GM18858 (cell line): ENCODE measurements around the gene FGGY.
"Not testable (repeated sequence)": the region's sequence is repeated elsewhere in the genome, so short reads cannot be mapped to it uniquely, and the experiment has no call there.

Source experiments
- ATAC-seq: cut with Tn5 transposase; IDR thresholded peaks from one replicate; pipeline ENCODE4 v1.9.1; 2021; ENCODE audit not compliant: unreplicated experiment

FGGY gene

DNA sequence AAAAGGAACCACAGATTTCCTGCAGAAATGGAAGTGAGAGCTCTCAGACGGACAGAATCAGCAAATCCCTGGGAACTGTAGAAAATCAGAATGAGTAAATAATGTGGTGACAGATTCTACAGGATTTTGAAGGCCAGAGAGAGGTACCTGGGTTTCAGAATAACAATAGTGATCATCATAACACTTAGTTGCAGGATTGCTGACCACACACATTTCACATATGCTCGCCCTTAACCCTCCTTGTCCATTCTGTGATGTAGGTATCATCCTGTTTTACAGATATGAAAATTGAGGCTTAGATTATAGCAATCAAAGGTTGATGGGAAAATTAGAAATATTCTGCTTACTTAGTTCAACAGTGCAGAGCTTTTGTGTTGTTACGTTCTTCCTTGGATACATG, 419.9 kb downstream of the FGGY start:
- ATAC-seq = no peak

DNA sequence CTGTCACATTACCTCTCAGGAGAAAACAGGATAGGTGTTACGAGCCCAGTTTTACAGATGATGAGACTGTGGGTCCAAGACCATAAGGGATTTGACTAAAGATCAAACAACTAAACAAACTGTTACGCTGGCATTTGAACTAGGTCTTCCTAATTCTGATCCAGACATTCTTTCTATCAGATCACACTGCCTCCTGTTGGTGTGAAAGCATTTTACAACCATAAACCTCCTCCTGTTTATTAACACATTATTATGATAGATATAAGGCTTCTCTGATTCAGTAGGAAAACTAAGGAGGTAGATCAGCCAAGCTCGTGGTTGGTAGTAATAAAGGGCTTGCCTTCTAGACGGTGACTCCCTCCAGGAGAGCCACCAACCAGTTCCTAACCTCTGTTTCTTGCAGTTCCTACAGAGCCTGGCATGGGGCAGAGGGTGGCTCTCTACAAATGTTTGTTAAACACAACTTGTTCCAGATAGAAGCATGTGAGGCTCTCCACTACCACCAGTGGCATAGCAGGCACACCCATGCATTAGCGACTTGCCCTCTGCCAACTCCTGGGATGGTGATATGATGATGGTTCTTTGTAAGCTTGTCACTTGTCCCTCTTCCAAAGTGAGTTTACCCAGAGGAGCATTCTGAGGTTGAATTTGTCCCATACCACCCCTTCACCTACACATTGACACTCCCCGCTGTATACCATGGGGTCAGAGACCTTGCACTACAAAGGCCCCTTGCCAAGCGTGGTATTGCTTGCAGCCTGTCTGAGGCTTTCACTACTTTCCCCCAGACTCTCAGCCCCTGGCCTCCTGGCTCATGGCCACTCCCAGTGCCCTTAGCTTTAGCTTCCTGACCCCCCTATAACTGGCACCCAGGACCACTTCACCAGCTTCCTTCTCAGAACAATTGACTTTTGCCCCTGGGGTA, 421.4 kb downstream of the FGGY start:
- ATAC-seq = no peak

DNA sequence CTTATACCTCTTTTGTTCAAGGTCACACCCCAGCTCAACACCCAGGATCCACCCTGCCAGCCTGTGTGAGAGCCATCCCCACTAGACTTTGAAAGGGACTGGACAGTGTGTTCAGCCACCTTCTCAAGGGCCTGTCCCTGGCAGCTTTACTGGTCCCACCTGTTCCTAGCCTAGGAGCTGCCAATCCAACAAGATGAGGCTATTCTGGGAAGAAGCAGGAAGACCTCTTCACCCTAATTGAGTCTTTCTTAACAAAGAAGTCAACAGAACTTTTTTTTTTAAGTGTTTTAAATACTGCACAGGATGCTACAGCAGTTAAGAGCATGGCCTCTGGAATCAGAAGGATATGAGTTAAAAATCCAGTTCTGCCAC, 422.1 kb downstream of the FGGY start:
- no peak for ATAC-seq

DNA sequence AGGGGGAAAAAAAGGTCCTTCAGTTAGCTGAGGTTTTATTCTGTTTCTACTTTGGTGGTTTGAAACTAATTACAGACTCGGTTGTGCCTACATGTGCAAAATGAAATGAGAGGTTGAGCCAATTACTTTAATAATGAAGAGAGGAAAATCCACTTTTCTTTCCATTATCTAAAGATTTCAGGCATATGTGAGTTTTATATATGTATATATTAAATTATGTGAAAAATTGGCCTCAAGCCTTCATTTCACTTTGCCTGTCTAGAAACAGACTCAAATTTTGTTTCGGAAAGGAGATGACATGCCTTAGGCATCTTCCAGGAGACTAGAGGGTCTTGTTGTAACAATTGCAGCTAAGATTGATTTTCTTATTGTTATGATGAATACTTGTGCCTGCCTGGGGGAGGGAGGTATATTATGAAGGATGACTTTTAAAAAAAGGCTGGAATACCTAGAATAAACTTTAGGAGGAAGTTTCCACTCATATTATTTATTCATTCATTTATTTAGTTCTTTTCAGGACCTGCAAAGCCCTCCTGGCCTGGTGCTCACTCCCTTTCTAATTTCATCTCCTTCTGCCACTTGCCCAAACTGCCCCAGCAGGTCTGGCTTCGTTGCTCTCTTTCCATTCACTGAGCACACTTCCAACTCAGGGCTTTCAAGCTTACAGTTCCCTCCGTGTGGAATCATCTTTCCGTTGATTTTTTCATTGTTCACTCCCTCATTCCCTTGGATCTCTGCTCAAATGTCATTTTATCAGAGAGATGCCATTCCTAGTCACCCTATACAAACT, 423.6 kb downstream of the FGGY start:
- ATAC-seq = no peak

DNA sequence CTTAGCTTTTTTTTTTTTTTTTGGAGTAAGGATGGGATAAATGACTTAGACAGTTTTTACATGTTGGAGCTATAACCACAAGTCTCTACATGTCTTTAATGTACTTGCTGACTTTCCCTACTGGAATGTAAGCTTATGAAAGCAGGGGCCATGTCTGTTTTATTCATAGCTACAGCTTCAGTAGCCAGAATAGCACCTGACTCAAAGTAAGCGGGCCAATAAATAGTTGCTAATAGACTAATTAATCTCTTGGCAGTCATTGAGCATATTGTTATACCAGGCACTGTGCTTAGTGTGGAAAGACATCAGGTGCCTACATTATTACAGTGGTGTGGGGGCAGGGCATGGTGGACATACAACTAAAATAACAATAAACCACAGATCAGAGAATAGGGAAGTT, 433.4 kb downstream of the FGGY start:
- no peak for ATAC-seq

DNA sequence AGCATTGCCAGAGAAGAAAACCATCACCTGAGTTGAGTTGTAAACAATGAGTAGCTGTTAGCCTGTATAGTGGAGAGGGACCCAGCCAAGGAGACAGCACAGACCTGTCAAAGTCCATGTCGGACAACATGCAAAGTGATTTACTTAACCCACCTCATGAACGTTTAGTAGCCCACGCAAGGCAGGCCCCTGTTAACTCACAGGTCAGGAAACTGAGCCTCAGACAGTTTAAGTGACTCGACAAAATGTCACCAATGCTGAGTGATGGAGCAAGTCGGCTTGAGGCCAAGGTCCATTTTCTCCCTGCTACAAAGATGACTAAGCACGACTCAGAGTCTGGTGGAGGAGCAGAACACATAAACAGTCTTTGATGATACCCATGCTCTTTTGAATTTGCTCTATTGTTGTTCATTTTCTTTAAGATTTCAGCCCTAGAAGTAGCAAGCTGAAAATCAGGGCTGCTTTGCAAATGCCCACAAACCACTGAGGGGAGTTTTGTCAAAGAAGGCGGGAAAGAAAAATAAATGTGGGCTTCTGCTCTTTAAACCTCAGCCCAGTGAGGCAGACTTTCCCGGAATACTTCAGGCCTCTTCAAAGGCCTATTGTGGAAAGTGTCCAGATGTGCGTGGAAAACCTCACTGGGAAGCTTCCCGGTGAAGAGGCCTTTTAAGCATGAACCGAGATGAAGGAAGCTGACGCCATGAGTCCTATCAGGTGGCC, 434.0 kb downstream of the FGGY start:
- no peak for ATAC-seq

DNA sequence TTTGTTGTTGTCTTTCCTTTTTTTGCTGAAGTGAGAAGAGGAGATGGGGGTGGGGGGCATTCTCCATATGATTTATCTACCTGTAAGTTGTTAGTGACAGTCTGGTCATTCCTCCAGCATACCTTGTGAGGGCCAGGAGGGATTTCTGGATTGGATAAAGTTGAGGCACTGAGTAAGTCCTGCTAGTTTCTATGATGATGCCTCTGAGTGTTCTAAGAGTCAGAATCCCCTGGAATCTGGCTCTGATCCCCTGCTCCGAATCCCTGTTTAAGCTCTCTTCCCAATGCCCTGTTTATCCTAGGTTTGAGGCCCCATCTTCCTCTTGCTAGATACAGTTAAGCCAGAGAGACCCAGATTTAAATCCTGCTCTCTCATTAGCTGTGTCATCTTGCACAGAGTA, 434.7 kb downstream of the FGGY start:
- ATAC-seq = no peak

DNA sequence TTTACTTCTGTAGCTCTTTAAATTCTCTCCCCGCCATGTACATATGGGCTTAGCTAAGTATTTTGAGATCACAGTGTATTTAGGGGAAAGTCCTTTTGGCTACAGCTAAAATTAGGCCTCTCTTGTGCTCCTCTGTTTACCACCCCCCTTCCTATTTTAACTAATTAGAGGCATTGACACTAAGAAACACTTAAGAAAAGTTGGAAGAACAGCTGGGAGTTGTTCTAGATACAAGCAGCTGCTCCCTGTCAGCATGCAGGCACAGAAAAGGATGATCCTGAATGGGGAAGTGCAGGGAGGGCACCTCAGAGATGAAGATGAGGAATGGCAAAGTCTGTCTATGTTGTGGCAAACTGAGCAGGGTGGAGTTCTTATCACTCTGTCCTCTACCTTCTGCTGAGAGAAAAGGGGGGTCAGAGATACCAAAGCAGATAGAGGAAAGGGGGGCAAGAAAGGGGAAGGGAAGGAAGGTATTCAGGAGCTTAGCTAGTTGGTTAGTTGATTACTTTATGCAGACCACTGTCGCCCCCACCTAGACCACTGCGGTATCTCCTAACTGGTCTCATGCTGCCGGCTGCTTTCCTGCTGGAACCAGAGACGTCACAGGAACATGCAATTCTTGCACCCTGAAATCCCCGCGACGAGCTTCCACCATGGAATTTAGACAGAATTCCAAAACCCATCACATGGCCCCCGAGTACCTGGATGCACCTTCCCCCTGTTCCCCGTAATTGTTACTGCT, 435.5 kb downstream of the FGGY start:
- ATAC-seq = no peak

DNA sequence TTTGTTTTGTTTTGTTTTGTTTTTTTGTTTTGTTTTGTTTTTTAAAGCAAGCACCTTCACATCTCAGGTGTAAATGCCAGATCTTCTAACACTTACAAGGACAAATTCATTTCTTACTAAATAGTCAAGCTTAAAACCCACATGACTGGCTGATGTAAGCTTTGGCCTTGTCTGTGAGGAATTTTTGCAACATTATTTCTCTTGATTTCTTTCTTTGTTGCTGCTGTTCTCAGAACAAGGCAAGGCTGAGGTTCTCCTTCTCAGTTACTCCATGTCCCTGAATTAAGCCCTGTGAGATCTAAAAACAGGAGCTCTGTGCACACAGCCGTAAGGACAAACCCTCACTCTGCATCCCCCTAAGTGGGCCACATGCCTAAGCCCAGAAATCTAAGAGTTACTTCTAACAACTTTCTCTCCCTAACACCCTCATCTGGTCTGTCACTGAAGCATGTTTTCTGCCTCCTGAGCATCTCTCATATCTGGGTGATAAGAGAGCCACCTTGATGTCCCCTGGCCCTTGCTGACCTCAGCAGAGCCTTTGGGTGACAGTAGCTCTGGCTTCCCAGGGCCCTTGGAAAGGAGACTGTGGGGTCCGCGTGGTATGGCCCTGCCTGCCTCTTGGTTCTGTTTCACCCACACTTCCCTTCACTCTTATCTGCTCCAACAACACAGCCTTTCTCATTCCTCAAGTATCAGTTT, 436.7 kb downstream of the FGGY start:
- no peak for ATAC-seq

DNA sequence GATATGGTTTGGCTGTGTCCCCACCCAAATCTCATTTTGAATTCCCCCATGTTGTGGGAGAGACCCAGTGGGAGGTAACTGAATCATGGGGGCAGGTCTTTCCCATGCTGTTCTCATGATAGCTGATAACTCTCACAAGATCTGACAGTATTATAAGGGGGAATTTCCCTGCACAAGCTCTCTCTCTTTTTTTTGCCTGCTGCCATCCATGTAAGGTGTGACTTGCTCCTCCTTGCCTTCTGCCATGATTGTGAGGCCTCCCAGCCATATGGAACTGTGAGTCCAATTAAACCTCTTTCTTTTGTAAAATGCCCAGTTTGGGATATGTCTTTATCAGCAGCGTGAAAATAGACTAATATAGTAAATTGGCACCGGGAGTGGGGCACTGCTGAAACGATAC, 439.0 kb downstream of the FGGY start:
- not testable (repeated sequence) for ATAC-seq

DNA sequence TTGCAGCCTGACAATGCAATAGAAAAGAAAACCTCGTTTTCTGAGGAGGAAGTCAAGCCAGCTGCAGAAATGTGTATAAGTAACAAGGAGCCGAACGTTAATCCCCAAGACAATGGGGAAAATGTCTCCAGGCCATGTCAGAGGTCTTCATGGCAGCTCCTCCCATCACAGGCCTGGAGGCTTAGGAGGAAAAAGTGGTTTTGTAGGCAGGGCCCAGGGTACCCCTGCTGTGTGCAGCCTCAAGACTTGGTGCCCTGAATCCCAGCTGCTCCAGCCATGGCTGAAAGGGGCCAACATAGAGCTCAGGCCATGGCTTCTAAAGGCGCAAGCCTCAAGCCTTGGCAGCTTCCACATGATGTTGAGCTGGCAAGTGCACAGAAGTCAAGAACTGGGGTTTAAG, 439.9 kb downstream of the FGGY start:
- ATAC-seq = no peak

DNA sequence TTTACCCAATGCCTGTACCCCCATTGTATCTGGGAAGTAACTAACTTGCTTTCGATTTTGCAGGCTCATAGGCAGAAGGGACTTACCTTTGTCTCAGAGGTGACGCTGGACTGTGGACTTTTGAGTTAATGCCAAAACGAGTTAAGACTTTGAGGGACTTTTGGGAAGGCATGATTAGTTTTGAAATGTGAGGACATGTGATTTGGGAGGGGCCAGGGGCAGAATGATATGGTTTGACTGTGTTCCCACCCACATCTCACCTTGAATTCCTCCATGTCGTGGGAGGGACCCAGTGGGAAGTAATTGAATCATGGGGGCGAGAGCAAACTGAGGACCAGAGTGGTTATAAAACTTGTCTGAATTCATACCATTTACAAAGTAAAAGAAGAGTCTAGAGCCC, 440.7 kb downstream of the FGGY start:
- no peak for ATAC-seq

DNA sequence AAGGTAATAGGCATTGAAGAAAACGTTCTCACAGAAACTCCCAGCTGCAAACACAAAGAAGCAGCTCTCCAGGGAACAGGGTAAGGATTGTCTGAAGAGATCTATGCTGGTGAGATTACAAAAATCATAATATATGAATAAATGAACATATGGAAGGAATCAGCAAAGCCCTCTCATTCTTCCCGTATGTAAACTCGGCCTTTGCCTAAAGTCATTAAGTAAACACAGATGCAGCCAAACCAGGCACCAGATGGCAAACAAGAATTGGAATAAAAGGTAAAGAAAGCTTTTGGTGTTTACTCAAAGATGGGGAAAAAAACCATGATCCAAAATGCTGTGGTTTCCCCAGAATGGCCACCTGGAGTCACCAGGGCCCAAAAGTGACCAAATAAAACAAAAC, 441.3 kb downstream of the FGGY start:
- no peak for ATAC-seq

DNA sequence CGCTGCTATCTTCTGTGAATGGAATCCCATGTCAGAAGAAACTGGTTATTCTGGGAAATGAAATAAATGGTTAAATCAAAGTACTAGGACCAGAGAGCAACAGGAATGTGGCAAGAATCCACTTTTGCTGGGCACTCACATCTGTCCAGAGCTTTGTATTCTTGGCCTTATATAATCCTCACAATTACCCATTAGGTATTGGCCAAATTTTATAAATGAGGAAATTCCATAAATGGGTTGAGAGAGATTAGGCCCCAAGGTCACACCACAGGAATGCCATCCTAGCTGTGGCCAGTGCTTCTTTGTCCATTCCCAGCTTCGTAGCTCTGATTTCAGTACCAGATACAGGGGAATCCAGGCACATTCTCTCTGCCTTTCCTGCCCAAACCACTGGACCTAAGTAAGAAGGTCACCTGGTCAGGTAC, 441.7 kb downstream of the FGGY start:
- no peak for ATAC-seq

DNA sequence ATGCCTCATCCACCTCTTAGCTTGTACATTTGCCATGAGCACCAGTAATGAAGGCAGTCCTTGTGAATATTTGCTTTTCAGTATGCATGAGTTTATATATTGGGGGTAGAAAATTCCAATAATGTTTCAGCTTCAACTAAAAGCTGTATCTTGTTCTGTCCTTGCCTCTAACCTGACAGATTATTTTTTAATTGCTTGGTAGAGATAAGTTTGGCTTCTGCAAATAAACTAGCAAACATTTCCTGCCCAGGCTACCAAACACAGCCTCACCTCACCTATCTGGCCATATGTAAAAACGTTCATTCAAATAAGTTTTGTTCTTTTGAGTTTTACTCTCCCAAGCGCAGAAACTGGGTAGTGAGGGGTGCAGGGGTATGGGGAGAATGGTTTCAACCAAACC, 442.2 kb downstream of the FGGY start:
- ATAC-seq = no peak

DNA sequence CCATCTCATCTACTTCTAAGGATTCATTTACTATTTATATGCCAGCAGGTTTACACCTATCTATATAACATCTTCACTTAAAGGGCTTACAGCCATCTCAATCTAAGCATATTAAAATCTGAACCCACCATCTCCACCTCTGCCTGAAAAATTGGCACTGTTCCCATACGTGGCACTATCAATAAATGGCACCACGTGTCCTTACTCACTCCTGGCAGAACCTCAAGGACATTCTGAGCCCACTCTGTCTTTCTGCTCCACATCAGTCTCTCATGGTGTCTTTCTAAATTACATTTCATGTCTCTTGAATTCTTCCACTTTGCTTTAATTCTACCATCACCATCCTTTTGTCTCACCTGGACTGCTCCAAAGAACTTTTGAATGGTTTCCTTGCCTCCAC, 445.6 kb downstream of the FGGY start:
- no peak for ATAC-seq

DNA sequence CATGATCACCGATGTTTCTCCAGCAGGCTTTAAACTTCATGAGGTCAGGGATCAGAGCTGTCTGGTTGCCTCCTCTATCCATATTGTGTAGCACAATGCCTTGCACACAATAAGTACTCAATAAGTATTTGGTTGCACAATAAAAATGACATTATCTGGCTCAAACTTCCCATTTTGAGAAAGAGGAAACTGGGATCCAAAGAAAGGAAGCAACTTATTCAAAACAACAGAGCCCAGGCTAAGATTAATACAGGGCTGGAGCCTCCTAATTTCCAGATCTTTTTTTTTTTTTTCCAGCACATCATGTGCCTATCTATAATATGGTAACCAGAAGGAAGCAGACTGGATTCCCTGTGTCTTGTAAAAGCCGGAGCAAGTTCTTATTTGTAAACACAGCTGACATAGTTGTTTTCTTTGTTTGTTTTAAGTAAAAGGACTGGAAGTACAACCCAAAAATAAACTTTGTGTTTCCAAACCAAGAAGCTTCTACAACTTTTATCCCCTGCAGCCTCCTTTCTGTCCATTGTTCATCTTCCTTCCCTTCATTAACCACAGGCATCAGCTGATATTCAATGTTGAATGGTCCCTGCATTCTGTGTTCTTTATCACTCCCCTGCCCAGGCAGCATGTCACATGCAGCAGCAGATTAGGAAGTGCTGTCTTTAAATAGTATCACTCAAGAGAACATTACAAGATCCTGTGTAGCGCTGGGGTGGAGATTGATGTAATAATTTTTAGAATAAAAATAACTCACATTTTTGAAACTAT, 446.6 kb downstream of the FGGY start:
- no peak for ATAC-seq

DNA sequence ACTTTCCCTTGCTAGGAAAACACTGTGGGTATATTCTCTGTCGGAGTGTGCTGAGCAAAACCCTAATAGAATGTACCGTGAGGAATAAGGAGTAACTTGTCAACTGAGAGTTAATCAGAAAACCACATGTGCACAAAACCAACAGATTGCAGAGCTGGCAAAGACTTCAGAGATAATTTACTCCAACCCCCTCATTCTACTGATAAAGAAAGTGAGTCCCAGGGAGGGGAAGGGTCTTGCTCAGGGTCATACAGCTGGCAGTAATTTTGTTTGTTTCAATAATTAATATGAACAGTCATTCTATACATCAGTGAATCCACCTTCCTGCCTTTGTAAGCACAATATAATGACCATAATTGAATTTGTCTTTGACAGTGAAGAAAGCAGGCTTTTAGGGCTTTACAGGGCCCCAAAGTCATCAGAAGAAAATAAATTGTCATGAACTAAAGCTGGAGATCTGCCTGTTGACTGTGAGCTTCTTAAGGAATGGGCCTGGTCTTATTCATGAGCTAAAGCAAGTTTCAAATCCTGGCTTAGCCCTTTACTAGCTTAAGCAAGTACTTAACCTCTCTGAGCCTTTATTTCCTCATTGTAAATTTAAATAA, 450.6 kb downstream of the FGGY start:
- no peak for ATAC-seq

DNA sequence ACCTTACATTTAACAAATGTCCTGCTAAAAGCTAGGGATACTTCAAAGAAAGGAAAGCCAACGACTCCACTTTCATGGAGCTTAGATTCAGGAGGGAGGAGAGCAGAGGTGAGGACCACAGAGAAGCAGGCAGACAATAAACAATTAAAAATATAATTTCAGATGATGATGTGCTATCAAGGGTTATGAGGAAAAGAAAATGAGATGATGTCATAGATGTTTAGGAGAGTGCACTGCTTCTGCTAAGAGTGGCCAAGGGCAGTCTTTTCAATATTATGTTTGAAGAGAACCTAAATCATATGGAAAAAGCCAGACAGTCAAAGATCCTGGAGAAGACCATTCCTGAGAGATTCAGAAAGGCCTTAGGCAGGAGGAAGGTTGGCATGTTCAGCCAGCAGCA, 451.2 kb downstream of the FGGY start:
- no peak for ATAC-seq
